K562 (cell line): ENCODE data around the gene CLNK. TPM values are rescaled to one million over a fixed set of nuclear protein-coding genes. Genes with fewer than 3 reads are reported as not detected.

Source experiments
- ATAC-seq: fragments of 200-7000 bp; cut with Tn5 transposase; 3 replicates; pipeline ENCODE4 v1.9.1; 2020; ENCODE audit warnings: moderate library complexity
- BruUV-seq: library from RNA; stranded (reverse); fragments of 400-500 nt; replicated peaks from 2 replicates; lab custom pipeline; 2021; lab: Mats Ljungman, UMichigan
- CTCF ChIA-PET: fragments of 300-600 bp; formaldehyde crosslinking; extraction: SDS; loops from one replicate; lab custom pipeline; 2021; ENCODE audit warnings: low intra/inter-chr PET ratio; lab: Yijun Ruan, JAX
- POLR2A ChIA-PET: fragments of 300-600, 350-650 bp; sonication (Branson Sonifier 250); formaldehyde crosslinking; extraction: SDS; loops from one replicate; lab custom pipeline; 2021; ENCODE audit warnings: antibody characterized with exemption, inconsistent platforms; lab: Yijun Ruan, JAX
- DNase-seq, 4 experiments: peaks; one replicate each; pipeline versions ENCODE4 v3.0.0 to v3.0.0-alpha.2; 2011 to 2018; ENCODE audit warnings: low spot score in 3 of 4, mixed read lengths in 3 of 4; ENCODE audit errors: extremely low read depth in 1 of 4
- FAIRE-seq: peaks from 2 replicates; lab custom pipeline; 2011; peaks lifted over from hg19 to GRCh38; lab: Jason Lieb, UNC
- H2AFZ ChIP-seq: 2 replicates; pipeline ENCODE4 v1.6.0; 2011; ENCODE audit warnings: low read depth, low read length, control low read depth, inconsistent platforms
- H3K27ac ChIP-seq: fragments of 200-600 bp; 3 replicates; pipeline ENCODE4 v1.8.0; 2011; ENCODE audit warnings: low read depth, mild to moderate bottlenecking, control low read depth, inconsistent platforms, low read length, moderate library complexity, mixed read lengths; ENCODE audit errors: extremely low read depth
- H3K27me3 ChIP-seq, 2 experiments: fragments of 300-600 bp in 1 of 2; 2 replicates in 1 of 2; 3 replicates in 1 of 2; pipeline versions ENCODE4 v1.6.0 to v1.8.0; 2011; ENCODE audit warnings: inconsistent platforms in 2 of 2, low read length in 2 of 2, mild to moderate bottlenecking in 1 of 2, mixed read lengths in 1 of 2, moderate library complexity in 1 of 2; ENCODE audit not compliant: control insufficient read depth in 2 of 2, insufficient read depth in 2 of 2
- H3K36me3 ChIP-seq: fragments of 300-600 bp; 3 replicates; pipeline ENCODE4 v1.8.0; 2011; ENCODE audit warnings: mild to moderate bottlenecking, low read length, inconsistent platforms; ENCODE audit not compliant: control insufficient read depth, insufficient read depth
- H3K4me1 ChIP-seq, 2 experiments: fragments of 200-600 bp in 1 of 2; replicated peaks in 1 of 2; 2 replicates in 1 of 2; 3 replicates in 1 of 2; pipeline versions ENCODE4 v1.5.1 to v1.8.0; 2011; ENCODE audit warnings: inconsistent platforms in 2 of 2, low read length in 2 of 2, mild to moderate bottlenecking in 1 of 2, mixed read lengths in 1 of 2, moderate library complexity in 1 of 2; ENCODE audit not compliant: control insufficient read depth in 2 of 2, insufficient read depth in 2 of 2
- H3K4me2 ChIP-seq: 2 replicates; pipeline ENCODE4 v1.6.1; 2011; ENCODE audit warnings: low read length, control low read depth, inconsistent platforms, mixed read lengths; ENCODE audit not compliant: insufficient read depth
- H3K4me3 ChIP-seq: fragments of 200-600 bp; sonication (generic), shearing (Covaris generic); 2 replicates; pipeline ENCODE4 v1.5.1; 2016; ENCODE audit warnings: control low read depth, inconsistent platforms
- H3K79me2 ChIP-seq: fragments of 200-600 bp; 3 replicates; pipeline ENCODE4 v1.8.0; 2011; ENCODE audit warnings: low read length, inconsistent platforms; ENCODE audit not compliant: control insufficient read depth, insufficient read depth
- H3K9ac ChIP-seq, 2 experiments: 2 replicates each; pipeline versions ENCODE4 v1.6.0 to v1.6.1; 2011; ENCODE audit warnings: low read depth in 2 of 2, low read length in 2 of 2, control low read depth in 1 of 2, inconsistent platforms in 1 of 2, mild to moderate bottlenecking in 1 of 2, mixed read lengths in 1 of 2; ENCODE audit not compliant: insufficient read depth in 1 of 2
- H3K9me1 ChIP-seq: one replicate; pipeline ENCODE4 v1.6.0; 2011; ENCODE audit warnings: inconsistent platforms, mild to moderate bottlenecking, low read length, moderate library complexity; ENCODE audit not compliant: control insufficient read depth, insufficient read depth
- H3K9me3 ChIP-seq: replicated peaks from 2 replicates; pipeline ENCODE4 v1.5.1; 2011; ENCODE audit warnings: low read depth, low read length, inconsistent platforms; ENCODE audit not compliant: control insufficient read depth, insufficient read depth
- H4K20me1 ChIP-seq: replicated peaks from 2 replicates; pipeline ENCODE4 v1.6.1; 2011; ENCODE audit warnings: low read length, inconsistent platforms, mixed read lengths; ENCODE audit not compliant: control insufficient read depth, insufficient read depth
- BCOR ChIP-seq: fragments of 450-650 bp; IDR thresholded peaks from 2 replicates; pipeline ENCODE4 v1.6.1; 2016
- CSDE1 ChIP-seq, 2 experiments: fragments of 450-650 bp; IDR thresholded peaks; 2 replicates each; pipeline ENCODE4 v1.6.1; 2016; ENCODE audit warnings: mild to moderate bottlenecking in 1 of 2
- HEY1 ChIP-seq: fragments of 250-450 bp; sonication (Bioruptor Pico); IDR thresholded peaks from 2 replicates; pipeline ENCODE4 v1.5.0; 2020; ENCODE audit warnings: mild to moderate bottlenecking, moderate library complexity, borderline replicate concordance
- KDM5B ChIP-seq: fragments of 200-600 bp; sonication (generic); IDR thresholded peaks from 2 replicates; pipeline ENCODE4 v1.6.1; 2012; ENCODE audit warnings: low read depth, mild to moderate bottlenecking, moderate library complexity, low read length, control low read depth, inconsistent platforms; ENCODE audit not compliant: insufficient replicate concordance
- MTA3 ChIP-seq: fragments of 450-650 bp; formaldehyde crosslinking; IDR thresholded peaks from 2 replicates; pipeline ENCODE4 v1.6.1; 2017; ENCODE audit warnings: mild to moderate bottlenecking, borderline replicate concordance
- NUFIP1 ChIP-seq: fragments of 450-650 bp; IDR thresholded peaks from 2 replicates; pipeline ENCODE4 v1.6.1; 2018; ENCODE audit not compliant: partially characterized antibody
- SRSF9 ChIP-seq: fragments of 200-400 bp; formaldehyde crosslinking; IDR thresholded peaks from 2 replicates; pipeline ENCODE4 v1.6.1; 2017; ENCODE audit warnings: low read depth, low read length, borderline replicate concordance
- ZNF124 ChIP-seq: sonication (generic); formaldehyde crosslinking; IDR thresholded peaks from 2 replicates; pipeline ENCODE4 v1.8.1; 2022; ENCODE audit warnings: missing genetic modification reagents
- ZNF143 ChIP-seq: sonication (generic); formaldehyde crosslinking; IDR thresholded peaks from 2 replicates; pipeline ENCODE4 v1.9.0; 2022; ENCODE audit warnings: mild to moderate bottlenecking, missing genetic modification reagents
- WGBS: fragments of 100-300 bp; shearing (Covaris generic); methylation state at CpG from one replicate; pipeline ENCODE4 v1.1.6; 2016; ENCODE audit warnings: low coverage, mixed read lengths; ENCODE audit not compliant: insufficient coverage; ENCODE audit errors: missing lambda C conversion rate; 5-methylcytosine and 5-hydroxymethylcytosine counted together
- in situ Hi-C: fragments of 300-500 bp; cut with MboI; formaldehyde crosslinking; loops from 4 replicates; pipeline ENCODE4 v1.15.0; 2018; ENCODE audit warnings: inconsistent platforms, mixed read lengths
- intact Hi-C: fragments of 100-400 bp; cut with micrococcal nuclease; formaldehyde crosslinking; loops from 2 replicates; pipeline ENCODE4 v1.14.2; 2022
- polyA plus RNA-seq, 8 experiments: library from polyadenylated mRNA; depleted of rRNA in 4 of 8; stranded (reverse) in 5 of 8; unstranded in 3 of 8; fragments of >200 nt; fragmentation: Nextera tagmentation in 2 of 8; fragmentation: Illumina TruSeq in 1 of 8; extraction: Ambion mirVana in 2 of 8; extraction: Trizol in 1 of 8; gene quantifications; 2 replicates each; pipeline versions ENCODE4 v1.2.1 to v1.2.3, GENCODE V29; 2011 to 2014; ENCODE audit warnings: inconsistent platforms in 1 of 8, missing spikeins in 1 of 8
- total RNA-seq, 7 experiments: library from RNA; depleted of rRNA in 6 of 7; stranded (reverse); fragments of >200 nt in 6 of 7; fragmentation: Illumina TruSeq in 2 of 7; extraction: Trizol in 2 of 7; gene quantifications; 2 replicates each; pipeline versions ENCODE4 v1.2.1 to v1.2.3, GENCODE V29; 2011 to 2021; ENCODE audit warnings: low replicate concordance in 1 of 7
- TF ChIP-seq, protein P1 (sequence below), 2 experiments: fragments of 450-650 bp; conservative IDR thresholded peaks; 2 replicates each; pipeline ENCODE4 v1.6.1; 2017; ENCODE audit warnings: mild to moderate bottlenecking in 2 of 2, moderate library complexity in 2 of 2
- TF ChIP-seq, protein P2 (sequence below): sonication (generic); formaldehyde crosslinking; IDR thresholded peaks from 2 replicates; pipeline ENCODE4 v1.8.0; 2022; ENCODE audit warnings: missing genetic modification reagents, mild to moderate bottlenecking, borderline replicate concordance
- TF ChIP-seq, protein P3 (sequence below): fragments of 250-450 bp; sonication (Bioruptor Pico); IDR thresholded peaks from 2 replicates; pipeline ENCODE4 v1.8.0; 2022; ENCODE audit warnings: inconsistent platforms

The CLNK gene
- total and polyA plus RNA-seq, 9 of the 15 experiments (the other 6 are each of a cell fraction or from before 2014, with no cell fraction given): not detected

DNA sequence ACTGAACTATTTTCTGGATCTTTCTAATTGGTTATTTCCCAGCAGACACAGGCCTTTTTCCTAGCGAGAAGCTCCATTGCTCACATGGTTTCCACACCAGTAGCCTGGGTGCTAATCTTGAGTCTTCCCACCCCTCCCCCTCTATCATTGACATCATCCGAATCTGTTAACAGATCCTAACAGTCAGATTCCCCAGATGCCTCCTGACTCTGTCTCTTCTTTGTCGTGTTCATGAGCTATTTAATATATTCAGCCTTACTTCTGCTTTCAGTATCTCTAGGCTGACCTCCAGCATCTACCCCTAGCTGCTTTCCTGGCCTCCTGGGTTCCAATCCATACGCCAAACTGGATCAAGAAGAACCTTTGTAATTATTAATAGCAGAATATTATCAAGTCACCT lies 85.0 kb downstream of the CLNK start:
- TF ChIP-seq, protein P1, sequence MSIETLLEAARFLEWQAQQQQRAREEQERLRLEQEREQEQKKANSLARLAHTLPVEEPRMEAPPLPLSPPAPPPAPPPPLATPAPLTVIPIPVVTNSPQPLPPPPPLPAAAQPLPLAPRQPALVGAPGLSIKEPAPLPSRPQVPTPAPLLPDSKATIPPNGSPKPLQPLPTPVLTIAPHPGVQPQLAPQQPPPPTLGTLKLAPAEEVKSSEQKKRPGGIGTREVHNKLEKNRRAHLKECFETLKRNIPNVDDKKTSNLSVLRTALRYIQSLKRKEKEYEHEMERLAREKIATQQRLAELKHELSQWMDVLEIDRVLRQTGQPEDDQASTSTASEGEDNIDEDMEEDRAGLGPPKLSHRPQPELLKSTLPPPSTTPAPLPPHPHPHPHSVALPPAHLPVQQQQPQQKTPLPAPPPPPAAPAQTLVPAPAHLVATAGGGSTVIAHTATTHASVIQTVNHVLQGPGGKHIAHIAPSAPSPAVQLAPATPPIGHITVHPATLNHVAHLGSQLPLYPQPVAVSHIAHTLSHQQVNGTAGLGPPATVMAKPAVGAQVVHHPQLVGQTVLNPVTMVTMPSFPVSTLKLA (conservative IDR thresholded peaks at IDR 0.05): no peak
- TF ChIP-seq, all 486 proteins: peak for 0
- FAIRE-seq: no peak
- 2% methylated on average over 4 of the region's 4 CpGs for WGBS
- no peak overlapping the region for H3K4me2 ChIP-seq
- H3K27ac ChIP-seq: no peak overlapping the region
- no peaks in the 10 kb centered on the region for H3K27me3 ChIP-seq
- no peaks in the 10 kb centered on the region for H3K9me3 ChIP-seq
- H3K9ac ChIP-seq: no peak overlapping the region
- H2AFZ ChIP-seq: no peak overlapping the region
- BruUV-seq: no TSS peak
- intact Hi-C loops: no loop called here
- H3K4me1 ChIP-seq: no peaks in the 10 kb centered on the region
- no peak overlapping the region for H3K4me3 ChIP-seq
- in situ Hi-C loops: loop anchor here (25.0 kb wide), 1 partner anchor 813 kb away; no protein-coding TSS in a partner anchor
- no peaks in the 10 kb centered on the region for H3K9me1 ChIP-seq
- no peak for DNase-seq
- no peaks in the 10 kb centered on the region for H3K36me3 ChIP-seq
- ChIA-PET POLR2A (interaction anchor here (1.3 kb wide), 1 partner anchor 16 kb away, joined by 3 read pairs; no protein-coding TSS in a partner anchor), CTCF (no interaction called here)
- no peaks in the 10 kb centered on the region for H4K20me1 ChIP-seq
- ATAC-seq: no peak
- H3K79me2 ChIP-seq: no peaks in the 10 kb centered on the region

DNA sequence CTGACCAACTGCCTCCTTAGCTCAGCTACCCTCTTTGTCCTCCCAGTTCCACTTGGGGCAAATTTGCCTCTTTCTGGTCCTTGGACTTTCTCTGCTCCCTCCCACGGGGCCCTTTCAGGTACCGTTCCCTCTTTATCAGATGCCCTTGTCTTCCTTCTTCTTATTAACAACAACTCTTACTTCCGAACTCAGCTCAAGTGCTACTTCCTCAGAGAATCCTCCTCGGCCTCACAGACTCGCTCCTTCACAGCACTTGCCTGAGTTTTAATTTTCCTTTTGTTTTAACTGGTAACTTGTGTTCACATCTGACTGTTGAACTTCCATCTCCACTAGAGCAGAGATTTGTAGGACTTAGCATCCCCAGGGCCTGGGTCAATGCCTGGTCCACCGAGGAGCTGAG lies 85.7 kb downstream of the CLNK start:
- no TSS peak for BruUV-seq
- ATAC-seq (no peak), DNase-seq (no peak), FAIRE-seq (no peak)
- Histone ChIP-seq H4K20me1 (no peaks in the 10 kb centered on the region), H3K4me3 (no peak overlapping the region), H3K36me3 (no peaks in the 10 kb centered on the region), H3K9me3 (no peaks in the 10 kb centered on the region), H3K4me2 (no peak overlapping the region), H3K27me3 (no peaks in the 10 kb centered on the region), H3K79me2 (no peaks in the 10 kb centered on the region), H3K27ac (no peak overlapping the region), H3K9ac (no peak overlapping the region), H3K4me1 (no peaks in the 10 kb centered on the region), H2AFZ (no peak overlapping the region), H3K9me1 (no peaks in the 10 kb centered on the region)
- ChIA-PET POLR2A (interaction anchor here (0.5 to 1.3 kb wide), 2 partner anchors 17 to 565 kb away, joined by 3 read pairs; no protein-coding TSS in a partner anchor), CTCF (no interaction called here)
- WGBS: 0% methylated on average over 6 of the region's 6 CpGs
- in situ Hi-C loops: loop anchor here (25.0 kb wide), 1 partner anchor 813 kb away; no protein-coding TSS in a partner anchor
- intact Hi-C loops: no loop called here
- TF ChIP-seq SRSF9 (no peak), NUFIP1 (no peak), ZNF124 (no peak), CSDE1 (IDR thresholded peaks at IDR 0.05) (no peak), MTA3 (no peak), KDM5B (no peak), ZNF143 (CRISPR knock-in tag) (no peak), BCOR (no peak), HEY1 (CRISPR knock-in tag) (no peak)
- TF ChIP-seq, protein P2, sequence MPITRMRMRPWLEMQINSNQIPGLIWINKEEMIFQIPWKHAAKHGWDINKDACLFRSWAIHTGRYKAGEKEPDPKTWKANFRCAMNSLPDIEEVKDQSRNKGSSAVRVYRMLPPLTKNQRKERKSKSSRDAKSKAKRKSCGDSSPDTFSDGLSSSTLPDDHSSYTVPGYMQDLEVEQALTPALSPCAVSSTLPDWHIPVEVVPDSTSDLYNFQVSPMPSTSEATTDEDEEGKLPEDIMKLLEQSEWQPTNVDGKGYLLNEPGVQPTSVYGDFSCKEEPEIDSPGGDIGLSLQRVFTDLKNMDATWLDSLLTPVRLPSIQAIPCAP: no peak
- TF ChIP-seq, protein P3, sequence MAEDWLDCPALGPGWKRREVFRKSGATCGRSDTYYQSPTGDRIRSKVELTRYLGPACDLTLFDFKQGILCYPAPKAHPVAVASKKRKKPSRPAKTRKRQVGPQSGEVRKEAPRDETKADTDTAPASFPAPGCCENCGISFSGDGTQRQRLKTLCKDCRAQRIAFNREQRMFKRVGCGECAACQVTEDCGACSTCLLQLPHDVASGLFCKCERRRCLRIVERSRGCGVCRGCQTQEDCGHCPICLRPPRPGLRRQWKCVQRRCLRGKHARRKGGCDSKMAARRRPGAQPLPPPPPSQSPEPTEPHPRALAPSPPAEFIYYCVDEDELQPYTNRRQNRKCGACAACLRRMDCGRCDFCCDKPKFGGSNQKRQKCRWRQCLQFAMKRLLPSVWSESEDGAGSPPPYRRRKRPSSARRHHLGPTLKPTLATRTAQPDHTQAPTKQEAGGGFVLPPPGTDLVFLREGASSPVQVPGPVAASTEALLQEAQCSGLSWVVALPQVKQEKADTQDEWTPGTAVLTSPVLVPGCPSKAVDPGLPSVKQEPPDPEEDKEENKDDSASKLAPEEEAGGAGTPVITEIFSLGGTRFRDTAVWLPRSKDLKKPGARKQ (CRISPR knock-in tag): no peak
